ENCODE measurements around the gene MBTD1. TPM values are rescaled to one million over a fixed set of nuclear protein-coding genes. Genes with fewer than 3 reads are reported as not detected.
"Not testable (repeated sequence)": the region's sequence is repeated elsewhere in the genome, so short reads cannot be mapped to it uniquely, and the experiment has no call there.

The MBTD1 gene
- total RNA-seq, 4 donors from 2014 or later, result 4.6 to 9.8 (median 7.6) TPM

DNA sequence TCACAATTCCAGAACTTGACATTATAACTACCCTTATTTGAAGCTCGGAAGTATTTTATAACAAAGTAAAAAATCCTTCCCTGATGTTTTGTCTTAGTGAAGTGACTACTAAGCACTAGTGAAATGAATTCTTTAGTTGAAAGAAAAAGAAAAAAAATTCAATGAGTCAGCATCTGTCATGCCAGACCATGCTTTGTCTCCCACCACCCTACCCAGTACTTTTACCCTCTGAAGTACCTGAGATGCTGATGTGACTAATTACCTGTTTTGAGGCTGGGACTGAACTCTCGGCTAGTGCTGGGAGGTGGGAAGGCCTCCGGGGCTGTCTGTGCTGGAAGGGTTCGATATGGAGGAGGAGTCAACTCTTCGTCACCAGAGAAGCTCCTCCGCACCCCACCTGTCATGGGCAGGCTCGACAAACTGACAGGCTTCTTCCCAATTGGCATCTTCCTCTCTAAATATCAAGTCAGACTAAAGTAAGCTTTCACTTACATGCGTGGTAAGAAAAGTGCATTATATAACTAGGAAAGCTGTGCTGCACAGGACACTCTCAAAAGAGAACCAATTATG lies 74.0 kb downstream of the MBTD1 start:
- no peak for DNase-seq
- TF ChIP-seq POLR2A (IDR thresholded peaks at IDR 0.05), result no peak
- TF ChIP-seq, protein P1, sequence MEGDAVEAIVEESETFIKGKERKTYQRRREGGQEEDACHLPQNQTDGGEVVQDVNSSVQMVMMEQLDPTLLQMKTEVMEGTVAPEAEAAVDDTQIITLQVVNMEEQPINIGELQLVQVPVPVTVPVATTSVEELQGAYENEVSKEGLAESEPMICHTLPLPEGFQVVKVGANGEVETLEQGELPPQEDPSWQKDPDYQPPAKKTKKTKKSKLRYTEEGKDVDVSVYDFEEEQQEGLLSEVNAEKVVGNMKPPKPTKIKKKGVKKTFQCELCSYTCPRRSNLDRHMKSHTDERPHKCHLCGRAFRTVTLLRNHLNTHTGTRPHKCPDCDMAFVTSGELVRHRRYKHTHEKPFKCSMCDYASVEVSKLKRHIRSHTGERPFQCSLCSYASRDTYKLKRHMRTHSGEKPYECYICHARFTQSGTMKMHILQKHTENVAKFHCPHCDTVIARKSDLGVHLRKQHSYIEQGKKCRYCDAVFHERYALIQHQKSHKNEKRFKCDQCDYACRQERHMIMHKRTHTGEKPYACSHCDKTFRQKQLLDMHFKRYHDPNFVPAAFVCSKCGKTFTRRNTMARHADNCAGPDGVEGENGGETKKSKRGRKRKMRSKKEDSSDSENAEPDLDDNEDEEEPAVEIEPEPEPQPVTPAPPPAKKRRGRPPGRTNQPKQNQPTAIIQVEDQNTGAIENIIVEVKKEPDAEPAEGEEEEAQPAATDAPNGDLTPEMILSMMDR (IDR thresholded peaks at IDR 0.05 in 4 of 5, conservative IDR thresholded peaks at IDR 0.05 in 1 of 5), result no peak
- peaks cover 0 to 47% of the 10 kb centered on the region in 2 donors for H3K36me3 ChIP-seq
- H3K4me3 ChIP-seq, result no peak overlapping the region
- no peak for ATAC-seq
- no peaks in the 10 kb centered on the region for H3K27me3 ChIP-seq
- no peaks in the 10 kb centered on the region for H3K4me1 ChIP-seq
- in situ Hi-C loops (cut with MboI; ENCODE audit: low sequenced_read_pairs in 4 of 4) (no loop called here), intact Hi-C loops (cut with DNase I; ENCODE audit: low total_unique reads) (no loop called here)
- no peaks in the 10 kb centered on the region for H3K9me3 ChIP-seq
- no peak overlapping the region for H3K27ac ChIP-seq

DNA sequence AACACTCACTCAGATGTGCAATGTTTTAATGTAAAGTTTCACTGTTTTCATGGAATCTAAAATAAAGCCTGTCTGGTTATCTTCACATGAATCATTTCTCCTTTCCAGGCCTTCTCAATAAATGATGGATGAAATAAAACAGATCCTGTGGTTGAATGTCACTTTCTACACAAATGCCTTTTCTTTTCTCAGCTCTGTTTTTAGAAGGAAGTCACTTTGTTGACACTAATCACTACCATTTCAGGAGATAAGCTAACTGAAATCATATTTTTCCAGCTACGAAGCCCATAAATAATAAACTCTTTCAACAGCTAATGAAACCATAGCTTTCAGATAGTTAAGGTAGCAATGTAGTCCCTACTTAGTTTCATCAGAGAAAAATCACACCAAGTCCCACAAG lies 75.7 kb downstream of the MBTD1 start:
- no peak overlapping the region for H3K27ac ChIP-seq
- no peaks in the 10 kb centered on the region for H3K4me1 ChIP-seq
- TF ChIP-seq, protein P1 (IDR thresholded peaks at IDR 0.05 in 4 of 5, conservative IDR thresholded peaks at IDR 0.05 in 1 of 5), result no peak
- no peak for TF ChIP-seq POLR2A (IDR thresholded peaks at IDR 0.05)
- no peak for DNase-seq
- H3K36me3 ChIP-seq, result peaks cover 0 to 52% of the 10 kb centered on the region in 2 donors
- no peak overlapping the region for H3K4me3 ChIP-seq
- in situ Hi-C loops (cut with MboI; ENCODE audit: low sequenced_read_pairs in 4 of 4), result no loop called here
- no peaks in the 10 kb centered on the region for H3K9me3 ChIP-seq
- H3K27me3 ChIP-seq, result no peaks in the 10 kb centered on the region
- ATAC-seq, result no peak
- intact Hi-C loops (cut with DNase I; ENCODE audit: low total_unique reads), result no loop called here

DNA sequence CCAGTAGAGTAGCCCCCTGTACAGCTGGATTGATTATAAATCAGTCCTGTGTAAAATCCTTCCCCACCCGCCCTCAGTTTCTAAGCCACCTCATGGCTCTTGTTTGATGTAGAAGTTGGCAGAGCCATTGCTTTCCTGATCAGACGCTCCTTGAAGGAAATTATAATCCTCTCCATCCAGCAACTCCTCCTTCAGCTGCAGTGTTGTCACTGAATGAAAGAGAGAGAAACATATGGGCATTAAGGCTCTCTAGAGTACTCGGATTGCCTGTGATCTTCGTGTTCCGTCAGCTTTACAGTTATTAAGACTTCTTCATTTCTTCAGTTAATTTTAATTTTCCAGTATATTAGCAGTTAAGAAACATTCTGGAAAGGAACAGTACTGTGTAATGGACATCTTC lies 79.4 kb downstream of the MBTD1 start:
- Histone ChIP-seq H3K36me3 (peaks cover 0 to 42% of the 10 kb centered on the region in 2 donors), H3K4me1 (no peaks in the 10 kb centered on the region), H3K27me3 (no peaks in the 10 kb centered on the region), H3K4me3 (no peak overlapping the region), H3K27ac (no peak overlapping the region), H3K9me3 (no peaks in the 10 kb centered on the region)
- in situ Hi-C loops (cut with MboI; ENCODE audit: low sequenced_read_pairs in 4 of 4), result no loop called here
- ATAC-seq, result no peak
- DNase-seq, result no peak
- TF ChIP-seq POLR2A (IDR thresholded peaks at IDR 0.05), result no peak
- TF ChIP-seq, protein P1 (IDR thresholded peaks at IDR 0.05 in 4 of 5, conservative IDR thresholded peaks at IDR 0.05 in 1 of 5), result no peak
- intact Hi-C loops (cut with DNase I; ENCODE audit: low total_unique reads), result no loop called here

DNA sequence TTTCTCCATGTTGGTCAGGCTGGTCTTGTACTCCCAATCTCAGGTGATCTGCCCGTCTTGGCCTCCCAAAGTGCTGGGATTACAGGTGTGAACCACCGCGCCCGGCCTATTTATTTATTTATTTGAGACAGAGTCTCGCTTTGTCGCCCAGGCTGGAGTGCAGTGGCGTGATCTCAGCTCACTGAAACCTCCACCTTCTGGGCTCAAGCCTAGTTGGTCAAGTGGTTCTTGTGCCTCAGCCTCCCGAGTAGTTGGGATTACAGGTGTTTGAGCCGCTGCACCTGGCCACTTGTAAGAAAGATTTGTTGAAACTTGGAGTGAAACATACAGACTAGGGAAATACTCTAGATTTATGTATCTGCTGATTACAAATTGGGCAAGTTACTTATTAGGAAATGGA lies 87.8 kb downstream of the MBTD1 start:
- H3K27ac ChIP-seq; H3K4me3 ChIP-seq; H3K27me3 ChIP-seq; DNase-seq; H3K4me1 ChIP-seq; ATAC-seq; intact Hi-C loops (cut with DNase I; ENCODE audit: low total_unique reads); H3K9me3 ChIP-seq: not testable (repeated sequence)
- in situ Hi-C loops (cut with MboI; ENCODE audit: low sequenced_read_pairs in 4 of 4), result loop anchor here in 2 of 4 donors (25.0 kb wide), 1 partner anchor 310 kb away; the partner anchor contains the start of gene TOB1 (in 2 of the 2)
- peaks cover 0 to 56% of the 10 kb centered on the region in 2 donors for H3K36me3 ChIP-seq

DNA sequence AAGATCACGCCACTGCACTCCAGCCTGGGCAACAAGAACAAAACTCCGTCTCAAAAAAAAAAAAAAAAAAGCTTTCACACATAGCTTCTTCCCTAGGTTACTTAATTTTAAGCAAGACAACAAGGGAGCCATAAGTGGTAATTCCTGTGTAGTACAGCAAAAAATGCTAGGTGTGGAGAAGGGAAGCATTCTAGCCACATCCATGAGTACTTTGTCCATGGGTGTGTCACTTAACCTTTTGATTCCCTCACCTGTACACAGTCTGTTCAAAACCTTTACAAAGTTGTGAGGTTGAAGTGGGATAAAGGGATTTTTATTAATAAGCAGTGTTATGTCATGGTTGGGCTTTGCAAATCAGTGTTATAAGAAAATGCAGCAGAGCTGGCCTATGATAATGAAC lies 89.1 kb downstream of the MBTD1 start:
- in situ Hi-C loops (cut with MboI; ENCODE audit: low sequenced_read_pairs in 4 of 4) (loop anchor here in 2 of 4 donors (25.0 kb wide), 1 partner anchor 308 kb away; the partner anchor contains the start of gene TOB1 (in 2 of the 2)), intact Hi-C loops (cut with DNase I; ENCODE audit: low total_unique reads) (no loop called here)
- H3K9me3 ChIP-seq, result no peaks in the 10 kb centered on the region
- H3K4me3 ChIP-seq, result no peak overlapping the region
- peaks cover 0 to 10% of the 10 kb centered on the region in 2 donors for H3K4me1 ChIP-seq
- no peak for ATAC-seq
- DNase-seq, result no peak
- peaks cover 0 to 55% of the 10 kb centered on the region in 2 donors for H3K36me3 ChIP-seq
- no peak overlapping the region for H3K27ac ChIP-seq
- TF ChIP-seq, protein P1 (IDR thresholded peaks at IDR 0.05 in 4 of 5, conservative IDR thresholded peaks at IDR 0.05 in 1 of 5), result no peak
- no peak for TF ChIP-seq POLR2A (IDR thresholded peaks at IDR 0.05)
- no peaks in the 10 kb centered on the region for H3K27me3 ChIP-seq

Data from gastrocnemius medialis (tissue), 4 donors.